ENCODE data around the gene ZNF521.

The ZNF521 gene

GRCh38 chr18:25225151-25225550 is 126.8 kb downstream of the ZNF521 start:
- DNase-seq (ENCODE audit: low read depth), result no peak

- DNase-seq (ENCODE audit: low read depth), result no peak
Observed at GRCh38 chr18:25223899-25224886, 127.8 kb downstream of the ZNF521 start.

DNA sequence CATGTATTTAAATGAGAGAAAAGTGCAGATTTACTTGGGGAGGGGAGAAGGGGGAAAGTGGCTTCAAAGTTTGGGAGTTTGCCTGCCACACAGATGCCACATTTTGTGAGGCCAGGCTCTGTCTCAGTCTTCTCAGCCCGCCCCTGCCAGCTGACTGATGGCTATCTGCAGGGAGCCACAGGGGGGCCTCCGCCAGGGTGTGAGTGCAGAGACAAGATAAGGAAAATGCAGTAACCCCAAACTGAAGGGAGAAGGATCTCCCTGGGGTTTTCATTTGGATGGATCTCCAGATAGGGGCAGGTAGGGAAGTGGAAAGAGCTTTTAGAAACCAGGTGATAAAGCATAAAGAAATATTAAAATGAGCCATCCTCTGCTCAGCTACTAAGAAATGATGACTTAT is 128.8 kb downstream of the ZNF521 start:
- DNase-seq (ENCODE audit: low read depth), result no peak

DNA sequence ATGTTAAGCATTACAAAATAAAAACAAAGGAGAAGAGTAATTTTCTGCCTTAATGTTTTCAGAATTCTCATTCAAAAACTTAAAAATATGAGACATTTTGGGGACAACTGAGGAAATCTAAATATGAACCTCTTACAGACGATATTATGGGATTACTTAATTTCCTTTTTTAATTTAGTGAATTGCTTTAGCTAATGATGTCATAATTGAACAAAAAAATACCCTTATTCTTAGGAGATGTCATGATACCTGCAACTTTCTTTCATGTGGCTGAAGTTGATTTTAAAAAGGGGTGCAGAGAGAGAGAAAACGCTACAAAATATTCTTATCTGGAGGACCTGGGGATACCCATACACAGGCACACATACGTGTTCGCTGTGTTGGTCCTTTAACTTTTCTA is 129.3 kb downstream of the ZNF521 start:
- no peak for DNase-seq (ENCODE audit: low read depth)

GRCh38 chr18:25210622-25211021 is 141.3 kb downstream of the ZNF521 start:
- no peak for DNase-seq (ENCODE audit: low read depth)

DNA sequence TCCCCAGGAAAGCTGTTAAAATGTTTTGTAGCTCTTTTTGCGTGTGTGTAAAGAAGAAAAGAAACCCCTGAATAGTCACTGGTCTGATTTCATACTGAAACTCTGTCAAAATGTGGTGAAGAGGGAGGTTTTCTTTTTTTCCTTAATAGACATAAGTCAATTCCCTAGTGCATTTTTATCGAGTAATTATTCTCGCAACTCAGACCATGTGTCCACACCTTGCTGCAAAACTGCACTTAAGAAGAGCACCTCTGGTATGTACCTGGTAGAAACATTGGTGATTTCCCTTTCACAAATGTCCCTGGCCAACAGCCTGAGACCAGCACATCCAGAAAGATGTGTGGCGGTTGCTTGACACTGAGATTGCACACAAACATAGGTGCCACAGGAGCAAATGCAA is 159.9 kb downstream of the ZNF521 start:
- no peak for DNase-seq (ENCODE audit: low read depth)

GRCh38 chr18:25190472-25190871 is 161.5 kb downstream of the ZNF521 start:
- DNase-seq (ENCODE audit: low read depth), result no peak

GRCh38 chr18:25189391-25190185 is 162.4 kb downstream of the ZNF521 start:
- DNase-seq (ENCODE audit: low read depth), result no peak

DNA sequence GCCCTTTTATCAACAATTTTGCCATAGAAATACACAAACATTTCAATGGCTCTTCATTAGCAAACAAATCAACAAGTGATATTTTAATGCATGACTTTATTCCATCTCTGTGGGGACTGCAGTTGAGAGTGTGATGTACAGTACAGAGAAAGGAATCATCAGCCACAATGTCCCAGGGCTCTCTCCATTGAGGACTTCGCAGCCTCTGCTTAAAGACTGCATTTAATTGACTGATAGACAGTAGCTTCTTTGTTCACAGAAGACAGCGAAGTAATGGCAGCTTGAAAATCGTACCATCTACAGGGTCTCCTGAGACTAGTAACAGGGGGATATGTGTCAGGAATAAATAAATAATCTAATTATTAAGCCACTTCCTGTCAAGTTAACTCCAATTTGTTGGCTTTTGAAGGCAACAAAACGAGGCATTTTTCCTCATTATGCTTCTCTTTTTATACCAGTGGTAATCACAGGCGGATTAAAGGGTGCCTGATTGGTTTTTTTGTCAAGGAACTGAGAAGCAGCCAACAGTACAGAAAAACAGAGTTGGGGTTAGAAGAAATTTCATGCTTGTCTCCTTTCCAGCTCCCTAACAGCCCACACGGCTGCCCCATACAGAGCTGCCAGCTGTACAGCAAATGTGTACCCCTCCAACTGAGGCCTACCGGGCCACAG is 164.3 kb downstream of the ZNF521 start:
- DNase-seq (ENCODE audit: low read depth), result no peak

GRCh38 chr18:25186871-25187270 is 165.1 kb downstream of the ZNF521 start:
- DNase-seq (ENCODE audit: low read depth), result no peak

- no peak for DNase-seq (ENCODE audit: low read depth)
Observed at GRCh38 chr18:25181993-25182392, 170.0 kb downstream of the ZNF521 start.

- DNase-seq (ENCODE audit: low read depth), result no peak
Observed at GRCh38 chr18:25181581-25181980, 170.4 kb downstream of the ZNF521 start.

DNA sequence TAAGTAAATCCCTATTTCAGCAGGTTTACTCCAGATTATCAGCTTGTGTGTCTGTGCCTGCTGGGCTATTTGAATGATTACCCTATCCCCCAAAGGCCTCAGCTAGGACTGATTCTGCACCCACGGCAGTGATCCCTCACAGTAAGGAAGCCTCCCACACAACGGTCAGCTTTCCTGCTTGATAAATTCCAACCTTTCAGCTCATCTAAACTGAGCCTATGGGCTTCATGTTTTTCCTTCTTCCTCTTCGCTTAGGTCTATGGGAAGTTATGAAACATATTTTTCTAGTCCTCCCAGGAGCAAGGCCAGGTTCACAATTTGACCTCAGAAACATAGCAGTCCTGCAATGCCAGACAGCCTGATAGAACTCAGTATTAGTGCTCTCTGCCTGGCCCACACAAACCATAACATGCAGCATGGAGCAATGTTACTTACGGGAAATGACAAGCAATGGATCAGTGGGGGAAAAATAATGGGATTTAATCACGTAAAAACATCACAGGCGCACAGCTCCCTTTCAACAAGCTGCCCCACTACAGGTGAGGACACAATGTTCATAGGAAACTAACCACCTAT is 170.9 kb downstream of the ZNF521 start:
- no peak for DNase-seq (ENCODE audit: low read depth)

GRCh38 chr18:25177631-25178030 is 174.3 kb downstream of the ZNF521 start:
- no peak for DNase-seq (ENCODE audit: low read depth)

- no peak for DNase-seq (ENCODE audit: low read depth)
Observed at GRCh38 chr18:25176518-25177042, 175.4 kb downstream of the ZNF521 start.

GRCh38 chr18:25175558-25176517 is 176.1 kb downstream of the ZNF521 start:
- DNase-seq (ENCODE audit: low read depth), result no peak

- DNase-seq (ENCODE audit: low read depth), result no peak
Observed at GRCh38 chr18:25174324-25174723, 177.6 kb downstream of the ZNF521 start.

- no peak for DNase-seq (ENCODE audit: low read depth)
Observed at GRCh38 chr18:25171334-25171733, 180.6 kb downstream of the ZNF521 start.

GRCh38 chr18:25170402-25170801 is 181.6 kb downstream of the ZNF521 start:
- DNase-seq (ENCODE audit: low read depth), result no peak

DNA sequence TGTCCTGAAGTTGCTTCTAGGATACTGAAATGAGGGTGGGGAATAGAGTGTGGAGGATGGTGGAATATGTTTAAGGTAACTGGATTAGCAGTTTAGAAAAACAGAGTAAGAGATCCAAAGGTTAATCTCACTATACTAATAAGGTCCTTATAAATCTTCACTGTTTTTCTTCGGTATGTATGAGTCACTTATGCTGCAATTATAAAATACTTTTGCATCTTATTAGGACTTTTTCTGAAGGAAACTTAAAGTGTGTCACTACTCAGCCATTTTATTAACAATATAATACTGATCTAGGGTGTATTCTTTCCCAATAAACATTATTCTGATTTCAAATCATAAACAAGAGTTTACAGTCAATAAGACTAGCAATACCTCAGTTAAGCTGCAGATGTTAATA is 182.3 kb downstream of the ZNF521 start:
- no peak for DNase-seq (ENCODE audit: low read depth)
